Esophagus squamous epithelium (tissue), 4 donors: ENCODE results near the gene FHAD1.

Experiments
- POLR2A ChIP-seq, 4 donors: fragments of 450-650 bp; IDR thresholded peaks; one replicate each; pipeline ENCODE4 v1.6.1; 2017; ENCODE audit warnings: antibody characterized with exemption in 4 of 4, mild to moderate bottlenecking in 4 of 4, moderate library complexity in 3 of 4
- TF ChIP-seq, protein P1 (sequence below), 6 experiments: fragments of 450-650 bp in 4 of 6; fragments of 200-600 bp in 2 of 6; sonication (generic) in 2 of 6; IDR thresholded peaks; one replicate each; pipeline ENCODE4 v1.5.1; 2016 to 2019; ENCODE audit warnings: antibody characterized with exemption in 6 of 6, mild to moderate bottlenecking in 4 of 6, moderate library complexity in 4 of 6

DNA sequence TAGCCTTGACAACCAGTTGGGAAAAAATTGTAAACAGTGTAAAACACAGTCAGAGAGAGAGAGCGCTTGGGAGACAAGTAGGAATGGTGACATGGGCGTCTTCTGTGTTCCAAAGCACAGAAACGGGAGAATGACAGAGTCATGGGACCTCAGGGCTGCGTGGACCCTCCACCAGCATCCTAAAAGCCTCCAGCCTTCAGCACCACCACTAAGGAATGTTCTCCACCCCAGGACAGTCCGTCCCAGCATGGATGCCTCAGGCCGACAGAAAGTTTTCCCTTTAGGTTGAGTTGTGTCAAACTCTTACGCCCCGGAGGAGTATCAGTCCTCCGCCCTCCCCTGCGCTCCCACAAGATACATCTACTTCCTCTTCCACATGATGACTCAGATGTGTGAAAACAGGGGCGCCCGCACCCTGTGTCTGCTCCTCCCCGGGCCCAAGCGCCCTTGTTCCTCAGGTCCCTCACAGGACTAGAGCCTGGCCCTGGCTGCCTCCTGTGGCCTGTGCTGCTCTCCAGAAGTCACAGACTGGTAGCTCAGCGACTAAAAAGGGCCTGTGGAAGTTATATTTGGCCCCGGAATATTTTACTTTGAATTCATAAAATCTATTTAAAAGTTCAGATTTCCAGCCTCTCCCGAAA is 98.8 kb downstream of the FHAD1 start:
- TF ChIP-seq, protein P1, sequence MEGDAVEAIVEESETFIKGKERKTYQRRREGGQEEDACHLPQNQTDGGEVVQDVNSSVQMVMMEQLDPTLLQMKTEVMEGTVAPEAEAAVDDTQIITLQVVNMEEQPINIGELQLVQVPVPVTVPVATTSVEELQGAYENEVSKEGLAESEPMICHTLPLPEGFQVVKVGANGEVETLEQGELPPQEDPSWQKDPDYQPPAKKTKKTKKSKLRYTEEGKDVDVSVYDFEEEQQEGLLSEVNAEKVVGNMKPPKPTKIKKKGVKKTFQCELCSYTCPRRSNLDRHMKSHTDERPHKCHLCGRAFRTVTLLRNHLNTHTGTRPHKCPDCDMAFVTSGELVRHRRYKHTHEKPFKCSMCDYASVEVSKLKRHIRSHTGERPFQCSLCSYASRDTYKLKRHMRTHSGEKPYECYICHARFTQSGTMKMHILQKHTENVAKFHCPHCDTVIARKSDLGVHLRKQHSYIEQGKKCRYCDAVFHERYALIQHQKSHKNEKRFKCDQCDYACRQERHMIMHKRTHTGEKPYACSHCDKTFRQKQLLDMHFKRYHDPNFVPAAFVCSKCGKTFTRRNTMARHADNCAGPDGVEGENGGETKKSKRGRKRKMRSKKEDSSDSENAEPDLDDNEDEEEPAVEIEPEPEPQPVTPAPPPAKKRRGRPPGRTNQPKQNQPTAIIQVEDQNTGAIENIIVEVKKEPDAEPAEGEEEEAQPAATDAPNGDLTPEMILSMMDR (IDR thresholded peaks at IDR 0.05), result no peak
- no peak for TF ChIP-seq POLR2A (IDR thresholded peaks at IDR 0.05)
